Coronary artery (tissue), 2 donors: ENCODE results near the gene SLC18A2.

ENCODE experiments used
- DNase-seq: peaks from one replicate; pipeline ENCODE4 v3.0.0-alpha.2; 2017; ENCODE audit warnings: low spot score
- H3K27ac ChIP-seq, 2 donors: fragments of 200-600 bp; sonication (generic); one replicate each; pipeline ENCODE4 v1.5.1; 2016 to 2019
- H3K4me3 ChIP-seq: fragments of 200-600 bp; sonication (generic); 2 replicates; pipeline ENCODE4 v1.5.1; 2016; ENCODE audit warnings: mild to moderate bottlenecking, moderate library complexity
- TF ChIP-seq, protein P1 (sequence below): fragments of 200-600 bp; sonication (generic); IDR thresholded peaks from one replicate; pipeline ENCODE4 v1.5.1; 2019; ENCODE audit warnings: antibody characterized with exemption

SLC18A2 gene

DNA sequence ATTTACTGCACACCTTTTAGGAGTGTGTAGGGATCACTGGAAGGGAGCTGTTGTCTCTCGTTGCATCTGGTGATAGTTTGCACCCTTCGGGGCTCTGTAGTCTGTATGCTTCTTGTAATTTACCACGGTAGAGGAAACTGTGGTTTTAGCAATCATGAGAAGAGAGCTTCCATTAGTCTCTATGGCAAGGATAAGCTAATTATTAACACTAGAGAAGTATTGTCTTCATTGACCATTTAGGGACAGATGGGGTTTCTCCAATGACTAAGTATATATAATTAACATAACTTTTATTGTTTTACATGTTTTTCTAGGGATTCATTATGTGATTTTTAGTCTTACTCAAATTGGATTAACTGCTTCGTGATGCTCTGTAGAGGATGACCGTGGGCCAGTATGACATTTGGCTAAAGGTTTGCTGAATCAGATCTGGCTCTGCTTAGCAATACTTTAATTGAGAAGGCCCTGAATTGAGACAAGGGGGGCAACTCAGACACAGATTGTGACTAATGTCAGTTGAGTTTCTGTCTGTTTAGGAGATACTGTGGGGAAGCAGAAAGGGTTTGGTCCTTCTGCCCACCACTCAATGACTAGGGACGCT, 8.7 kb downstream of the SLC18A2 start:
- TF ChIP-seq, protein P1, sequence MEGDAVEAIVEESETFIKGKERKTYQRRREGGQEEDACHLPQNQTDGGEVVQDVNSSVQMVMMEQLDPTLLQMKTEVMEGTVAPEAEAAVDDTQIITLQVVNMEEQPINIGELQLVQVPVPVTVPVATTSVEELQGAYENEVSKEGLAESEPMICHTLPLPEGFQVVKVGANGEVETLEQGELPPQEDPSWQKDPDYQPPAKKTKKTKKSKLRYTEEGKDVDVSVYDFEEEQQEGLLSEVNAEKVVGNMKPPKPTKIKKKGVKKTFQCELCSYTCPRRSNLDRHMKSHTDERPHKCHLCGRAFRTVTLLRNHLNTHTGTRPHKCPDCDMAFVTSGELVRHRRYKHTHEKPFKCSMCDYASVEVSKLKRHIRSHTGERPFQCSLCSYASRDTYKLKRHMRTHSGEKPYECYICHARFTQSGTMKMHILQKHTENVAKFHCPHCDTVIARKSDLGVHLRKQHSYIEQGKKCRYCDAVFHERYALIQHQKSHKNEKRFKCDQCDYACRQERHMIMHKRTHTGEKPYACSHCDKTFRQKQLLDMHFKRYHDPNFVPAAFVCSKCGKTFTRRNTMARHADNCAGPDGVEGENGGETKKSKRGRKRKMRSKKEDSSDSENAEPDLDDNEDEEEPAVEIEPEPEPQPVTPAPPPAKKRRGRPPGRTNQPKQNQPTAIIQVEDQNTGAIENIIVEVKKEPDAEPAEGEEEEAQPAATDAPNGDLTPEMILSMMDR, result no peak
- no peak overlapping the region for H3K27ac ChIP-seq
- DNase-seq, result no peak
- H3K4me3 ChIP-seq, result no peak overlapping the region

DNA sequence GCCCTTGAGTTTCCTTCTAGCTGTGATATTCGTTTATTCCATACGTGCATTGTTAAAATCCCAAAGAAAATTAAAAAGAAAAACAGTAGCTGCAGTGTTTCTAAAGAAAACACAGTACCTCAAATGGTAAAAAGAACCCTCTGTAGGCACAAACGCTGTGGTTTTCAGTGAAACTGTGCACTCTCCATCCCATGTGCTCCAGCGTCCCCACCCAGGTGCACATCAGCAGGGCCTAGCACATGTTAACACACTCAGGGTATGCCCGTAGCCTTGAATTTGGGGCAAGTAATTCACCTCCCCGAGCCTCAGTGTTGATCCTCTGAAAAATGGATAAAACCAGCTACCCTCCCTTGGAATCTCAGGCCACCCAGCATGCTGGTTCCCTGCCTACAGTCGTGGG, 9.5 kb downstream of the SLC18A2 start:
- Histone ChIP-seq H3K27ac (no peak overlapping the region), H3K4me3 (no peak overlapping the region)
- TF ChIP-seq, protein P1, result no peak
- DNase-seq, result no peak

DNA sequence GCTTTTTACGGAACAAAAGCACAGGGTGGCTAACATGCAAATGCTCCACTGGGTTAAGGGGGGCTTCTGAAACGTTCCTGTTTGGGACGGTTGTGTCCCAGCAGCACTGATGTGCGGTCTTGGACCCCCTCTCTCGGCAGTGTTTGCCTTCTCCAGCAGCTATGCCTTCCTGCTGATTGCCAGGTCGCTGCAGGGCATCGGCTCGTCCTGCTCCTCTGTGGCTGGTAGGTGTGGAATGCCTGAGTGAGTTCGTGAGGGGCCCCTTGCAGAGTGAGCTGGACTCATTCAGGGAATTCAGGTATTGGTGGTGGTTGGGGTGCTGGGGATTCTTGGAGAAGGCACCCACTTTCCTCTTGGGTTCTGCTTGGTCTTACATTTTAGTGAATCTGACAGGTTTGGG, 13.0 kb downstream of the SLC18A2 start:
- TF ChIP-seq, protein P1, result no peak
- Histone ChIP-seq H3K4me3 (no peak overlapping the region), H3K27ac (no peak overlapping the region)
- DNase-seq, result no peak

DNA sequence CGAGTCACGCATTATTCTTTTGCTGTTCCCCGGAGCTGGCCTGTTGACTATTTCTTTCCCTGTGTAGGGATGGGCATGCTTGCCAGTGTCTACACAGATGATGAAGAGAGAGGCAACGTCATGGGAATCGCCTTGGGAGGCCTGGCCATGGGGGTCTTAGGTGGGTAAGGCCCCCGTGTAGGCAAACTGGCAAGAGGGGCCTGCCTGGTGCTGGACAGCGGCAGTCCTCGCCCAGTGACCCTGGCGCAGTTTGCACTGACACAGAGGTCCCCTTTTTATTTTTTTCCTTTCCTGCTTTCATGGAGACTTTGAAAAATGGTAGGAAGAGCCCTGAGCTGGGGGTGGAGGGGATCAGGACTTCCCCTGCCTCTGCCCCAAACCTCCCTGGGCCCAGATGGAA, 13.4 kb downstream of the SLC18A2 start:
- DNase-seq, result no peak
- Histone ChIP-seq H3K4me3 (no peak overlapping the region), H3K27ac (no peak overlapping the region)
- TF ChIP-seq, protein P1, result no peak

DNA sequence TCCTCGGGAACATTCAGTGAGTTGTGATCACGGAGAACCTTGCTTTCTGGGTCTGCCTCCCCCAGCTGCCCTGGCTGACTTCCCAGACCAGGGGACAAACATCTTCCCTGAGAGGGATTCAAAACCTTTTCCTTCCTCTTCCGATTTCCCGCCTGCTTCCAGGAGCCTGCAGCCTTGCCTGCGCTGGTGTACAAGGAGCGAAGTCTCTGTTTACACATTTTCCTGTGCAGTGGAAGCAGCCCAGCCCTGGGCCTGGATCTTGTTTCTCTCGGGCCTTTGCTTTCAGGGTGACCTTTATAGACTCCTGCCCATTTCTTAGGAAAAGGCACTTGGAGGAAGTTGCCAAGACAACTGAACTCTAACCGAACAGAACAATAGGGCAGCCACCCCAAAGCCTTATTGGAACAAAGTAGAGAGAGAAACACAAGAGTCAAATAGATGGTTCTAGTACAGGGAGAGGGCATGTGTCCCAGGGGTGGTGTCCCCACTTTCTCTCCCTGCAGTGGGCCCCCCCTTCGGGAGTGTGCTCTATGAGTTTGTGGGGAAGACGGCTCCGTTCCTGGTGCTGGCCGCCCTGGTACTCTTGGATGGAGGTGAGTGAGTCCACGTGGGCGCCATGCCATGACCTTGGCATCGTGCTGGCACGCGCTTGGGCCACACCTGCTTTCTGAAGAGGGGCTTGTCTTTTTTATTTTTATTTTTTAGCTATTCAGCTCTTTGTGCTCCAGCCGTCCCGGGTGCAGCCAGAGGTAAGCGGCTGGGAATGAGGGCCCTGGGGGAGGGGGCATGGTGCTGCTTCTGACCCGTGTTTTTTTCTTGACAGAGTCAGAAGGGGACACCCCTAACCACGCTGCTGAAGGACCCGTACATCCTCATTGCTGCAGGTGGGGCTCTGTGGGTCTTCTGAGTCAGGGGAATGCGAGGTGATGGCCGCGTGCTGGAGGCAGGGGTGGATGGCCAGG, 14.1 kb downstream of the SLC18A2 start:
- DNase-seq, result no peak
- H3K4me3 ChIP-seq, result no peak overlapping the region
- H3K27ac ChIP-seq, result no peak overlapping the region
- TF ChIP-seq, protein P1, result no peak

DNA sequence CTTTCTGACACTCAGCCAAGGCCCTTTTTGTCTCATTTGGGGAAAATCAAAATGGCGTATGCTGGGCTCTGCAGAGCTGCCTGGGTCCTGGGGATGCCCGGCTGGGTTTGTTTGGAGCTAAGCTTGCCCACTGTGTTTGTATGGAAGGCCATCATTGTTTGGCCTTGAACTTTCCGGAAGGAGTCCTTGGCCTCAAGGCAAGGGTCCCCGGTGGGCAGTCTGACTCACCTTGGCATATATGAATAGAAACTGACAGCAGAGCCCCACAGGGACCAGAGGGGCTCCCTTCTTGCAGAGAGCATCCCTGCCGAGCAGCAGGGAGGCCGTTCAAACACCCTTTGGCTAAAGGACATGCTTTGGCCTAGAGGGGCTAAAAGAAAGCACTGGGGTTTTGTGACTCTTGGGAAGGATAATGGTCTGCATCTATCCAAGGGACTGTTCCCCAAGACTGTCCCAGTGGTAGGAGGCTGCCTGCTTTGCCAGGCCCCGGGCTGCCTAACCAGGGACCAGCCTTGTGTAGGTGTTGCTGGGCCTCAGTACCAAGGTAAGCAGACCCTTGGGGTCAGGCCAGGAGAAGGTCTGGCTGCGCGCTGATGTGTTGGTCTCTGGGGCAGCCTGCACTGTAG, 15.0 kb downstream of the SLC18A2 start:
- Histone ChIP-seq H3K27ac (no peak overlapping the region), H3K4me3 (no peak overlapping the region)
- TF ChIP-seq, protein P1, result no peak
- DNase-seq, result no peak
